Esophagus (tissue), 2 donors: ENCODE measurements around the gene CAMTA2. TPM values are rescaled to one million over a fixed set of nuclear protein-coding genes. Genes with fewer than 3 reads are reported as not detected.

Experiments
- H3K27ac ChIP-seq, 2 donors: one replicate each; pipeline ENCODE4 v1.5.1; 2013; ENCODE audit warnings: low read depth in 2 of 2, mild to moderate bottlenecking in 2 of 2, inconsistent platforms in 1 of 2, low read length in 1 of 2, moderate library complexity in 1 of 2
- H3K27me3 ChIP-seq, 2 donors: one replicate each; pipeline ENCODE4 v1.6.1; 2013; ENCODE audit warnings: low read length in 2 of 2, control low read depth in 1 of 2, mild to moderate bottlenecking in 1 of 2; ENCODE audit not compliant: insufficient read depth in 2 of 2, control insufficient read depth in 1 of 2
- H3K36me3 ChIP-seq, 2 donors: one replicate each; pipeline ENCODE4 v1.6.1; 2013; ENCODE audit warnings: low read length in 1 of 2; ENCODE audit not compliant: control insufficient read depth in 2 of 2, insufficient read depth in 2 of 2
- H3K4me1 ChIP-seq, 2 donors: one replicate each; pipeline ENCODE4 v1.6.1; 2013; ENCODE audit warnings: low read length in 1 of 2; ENCODE audit not compliant: control insufficient read depth in 2 of 2, insufficient read depth in 2 of 2
- H3K4me3 ChIP-seq, 2 donors: one replicate each; pipeline ENCODE4 v1.5.1; 2013; ENCODE audit warnings: low read length in 2 of 2, mild to moderate bottlenecking in 2 of 2, low read depth in 1 of 2, moderate library complexity in 1 of 2
- H3K9me3 ChIP-seq, 2 donors: one replicate each; pipeline ENCODE4 v1.6.1; 2013; ENCODE audit warnings: mild to moderate bottlenecking in 2 of 2, low read depth in 1 of 2, low read length in 1 of 2, moderate library complexity in 1 of 2; ENCODE audit not compliant: control insufficient read depth in 2 of 2, insufficient read depth in 1 of 2
- WGBS, 2 donors: extraction: QIAGEN DNeasy Blood & Tissue Kit; methylation state at CpG; one replicate each; pipeline ENCODE4 v1.1.7; 2013; 5-methylcytosine and 5-hydroxymethylcytosine counted together
- polyA plus RNA-seq, 2 donors: library from polyadenylated mRNA; stranded (reverse); fragments of 200-250 nt; gene quantifications; one replicate each; pipeline ENCODE4 v1.2.3, GENCODE V29; 2013
- donor health status: healthy with polysubstance abuse.
- donor health status: Bipolar disorder and iron deficiency.

Gene CAMTA2
- polyA plus RNA-seq, 2 donors: 26.3 to 50.8 TPM

GRCh38 chr17:4938069-4938491, 49.4 kb downstream of the CAMTA2 start:
- Histone ChIP-seq H3K9me3 (no peaks in the 10 kb centered on the region), H3K27ac (no peak overlapping the region), H3K36me3 (peaks cover 5 to 28% of the 10 kb centered on the region in 2 donors), H3K4me3 (no peak overlapping the region), H3K4me1 (peaks cover 6% of the 10 kb centered on the region in 2 donors), H3K27me3 (no peaks in the 10 kb centered on the region)
- WGBS, 2 donors: 85 to 95% methylated on average over 11 of the region's 11 CpGs

- no peak overlapping the region for H3K4me3 ChIP-seq
Observed at GRCh38 chr17:4937553-4937952, 49.9 kb downstream of the CAMTA2 start.

GRCh38 chr17:4936436-4936835, 51.0 kb downstream of the CAMTA2 start:
- no peak overlapping the region for H3K27ac ChIP-seq
- peaks cover 6% of the 10 kb centered on the region in 2 donors for H3K4me1 ChIP-seq
- WGBS, 2 donors: 86 to 89% methylated on average over 3 of the region's 3 CpGs
- no peak overlapping the region for H3K4me3 ChIP-seq
- H3K27me3 ChIP-seq: no peaks in the 10 kb centered on the region
- H3K9me3 ChIP-seq: no peaks in the 10 kb centered on the region
- H3K36me3 ChIP-seq: peaks cover 0 to 21% of the 10 kb centered on the region in 2 donors

More at GRCh38 chr17:4937553-4937952, 49.9 kb downstream of the CAMTA2 start:
- H3K27ac ChIP-seq: no peak overlapping the region
- no peaks in the 10 kb centered on the region for H3K27me3 ChIP-seq
- WGBS, 2 donors: 95 to 96% methylated on average over 16 of the region's 16 CpGs
- peaks cover 4 to 23% of the 10 kb centered on the region in 2 donors for H3K36me3 ChIP-seq
- peaks cover 6% of the 10 kb centered on the region in 2 donors for H3K4me1 ChIP-seq
- no peaks in the 10 kb centered on the region for H3K9me3 ChIP-seq

- no peak overlapping the region for H3K27ac ChIP-seq
- no peaks in the 10 kb centered on the region for H3K9me3 ChIP-seq
- peaks cover 0 to 21% of the 10 kb centered on the region in 2 donors for H3K36me3 ChIP-seq
- H3K27me3 ChIP-seq: no peaks in the 10 kb centered on the region
- H3K4me3 ChIP-seq: no peak overlapping the region
- H3K4me1 ChIP-seq: peaks cover 6% of the 10 kb centered on the region in 2 donors
Observed at GRCh38 chr17:4935650-4936049, 51.8 kb downstream of the CAMTA2 start.

- H3K27ac ChIP-seq: no peak overlapping the region
- H3K4me3 ChIP-seq: no peak overlapping the region
Observed at GRCh38 chr17:4934173-4934979, 53.1 kb downstream of the CAMTA2 start.

GRCh38 chr17:4933646-4934045, 53.8 kb downstream of the CAMTA2 start:
- 78 to 81% methylated on average over 10 to 16 of the region's 16 CpGs for WGBS, 2 donors
- peaks cover under 1 to 1% of the 10 kb centered on the region in 2 donors for H3K4me1 ChIP-seq
- H3K9me3 ChIP-seq: no peaks in the 10 kb centered on the region
- peaks cover 0 to 21% of the 10 kb centered on the region in 2 donors for H3K36me3 ChIP-seq
- H3K27ac ChIP-seq: no peak overlapping the region
- H3K4me3 ChIP-seq: no peak overlapping the region
- H3K27me3 ChIP-seq: no peaks in the 10 kb centered on the region

More at GRCh38 chr17:4934173-4934979, 53.1 kb downstream of the CAMTA2 start:
- H3K27me3 ChIP-seq: no peaks in the 10 kb centered on the region
- H3K4me1 ChIP-seq: peaks cover 6% of the 10 kb centered on the region in 2 donors
- 33% methylated on average over 13 to 14 of the region's 14 CpGs for WGBS, 2 donors
- H3K9me3 ChIP-seq: no peaks in the 10 kb centered on the region
- H3K36me3 ChIP-seq: peaks cover 0 to 21% of the 10 kb centered on the region in 2 donors

GRCh38 chr17:4932756-4933155, 54.7 kb downstream of the CAMTA2 start:
- Histone ChIP-seq H3K4me1 (no peaks in the 10 kb centered on the region), H3K36me3 (peaks cover 0 to 14% of the 10 kb centered on the region in 2 donors), H3K27me3 (no peaks in the 10 kb centered on the region), H3K9me3 (no peaks in the 10 kb centered on the region), H3K27ac (no peak overlapping the region), H3K4me3 (no peak overlapping the region)
- WGBS, 2 donors: 87 to 92% methylated on average over 12 of the region's 12 CpGs

GRCh38 chr17:4931963-4932362, 55.5 kb downstream of the CAMTA2 start, which contains the start of gene GP1BA:
TSS of gene GP1BA (plus strand) at chr17:4932277. CDS start at chr17:4932605, 328 bp downstream.
- Histone ChIP-seq H3K4me3 (no peak within 1 kb of the TSS), H3K27ac (no peak within 1 kb of the TSS), H3K9me3 (no peaks in the 10 kb centered on the region), H3K4me1 (no peaks in the 10 kb centered on the region), H3K27me3 (no peaks in the 10 kb centered on the region), H3K36me3 (peaks cover 0 to 10% of the 10 kb centered on the region in 2 donors)
- 82% methylated on average over 14 of the region's 14 CpGs for WGBS, 2 donors

GRCh38 chr17:4928881-4929280, 58.6 kb downstream of the CAMTA2 start:
- no peak overlapping the region for H3K27ac ChIP-seq
- WGBS, 2 donors: 98% methylated on average over 18 of the region's 18 CpGs
- no peaks in the 10 kb centered on the region for H3K36me3 ChIP-seq
- no peaks in the 10 kb centered on the region for H3K4me1 ChIP-seq
- H3K4me3 ChIP-seq: no peak overlapping the region
- H3K9me3 ChIP-seq: no peaks in the 10 kb centered on the region
- H3K27me3 ChIP-seq: no peaks in the 10 kb centered on the region
